Erythroblast (primary cell): ENCODE data around the gene LMF2.
A peak's percentile ranks its signal among the peaks of the same experiment; 100 is the strongest.

Experiments used
- DNase-seq, 2 experiments: peaks; one replicate each; lab custom pipeline; 2025; lab: John Stamatoyannopoulos, UW
- GATA1 ChIP-seq: IDR thresholded peaks from 2 replicates; pipeline ENCODE4 v1.6.1; 2011; ENCODE audit warnings: low read depth, mild to moderate bottlenecking, control low read depth, low read length, moderate library complexity
- POLR2A ChIP-seq: IDR thresholded peaks from 2 replicates; pipeline ENCODE4 v1.6.1; 2011; ENCODE audit warnings: mild to moderate bottlenecking, low read length

The LMF2 gene

DNA sequence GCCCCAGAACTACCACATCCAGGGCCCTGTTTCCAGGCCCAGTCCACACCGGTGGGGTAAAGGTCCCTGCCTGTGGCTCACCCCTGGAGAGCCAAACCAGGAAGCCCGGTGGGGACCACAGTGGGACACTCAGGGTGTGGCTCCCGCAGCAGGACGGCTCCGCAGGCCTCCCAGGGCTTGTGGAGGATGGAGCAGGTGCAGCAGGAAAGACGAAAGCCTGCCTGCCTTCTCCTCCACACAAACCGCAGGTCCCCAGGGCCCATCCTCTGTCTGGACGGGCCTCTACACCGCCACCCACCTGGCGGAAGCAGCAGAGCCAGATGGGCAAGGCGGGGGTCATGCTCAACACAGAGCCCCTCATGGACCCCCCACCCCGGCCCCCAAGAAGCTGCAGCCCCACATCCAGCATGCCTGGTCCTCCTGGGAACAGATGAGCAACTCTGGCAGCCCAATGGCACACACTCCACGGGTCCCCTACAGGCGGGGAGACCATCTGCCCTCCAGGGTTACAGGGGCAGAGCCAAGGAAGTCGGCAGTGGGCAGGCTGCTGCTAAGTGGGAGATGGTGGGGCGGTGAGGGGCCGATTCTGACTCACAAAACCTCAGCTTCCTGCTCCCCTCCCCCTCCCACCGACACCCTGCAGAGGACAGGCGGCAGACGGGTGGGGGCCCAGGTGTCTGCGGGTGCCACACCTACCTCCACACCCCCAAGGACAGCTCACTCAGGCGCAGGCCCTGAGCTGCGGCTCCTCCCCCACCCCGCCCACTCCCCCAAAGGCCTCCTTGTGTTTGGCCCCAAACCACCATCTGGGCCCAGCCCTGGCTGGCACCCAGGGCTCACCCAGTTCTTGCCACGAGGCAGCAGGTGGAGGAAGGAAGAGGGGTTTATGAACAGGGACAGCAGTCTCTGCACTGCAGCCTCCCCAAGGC is 37.9 kb downstream of the LMF2 start:
- TF ChIP-seq GATA1 (no peak), POLR2A (no peak)

DNA sequence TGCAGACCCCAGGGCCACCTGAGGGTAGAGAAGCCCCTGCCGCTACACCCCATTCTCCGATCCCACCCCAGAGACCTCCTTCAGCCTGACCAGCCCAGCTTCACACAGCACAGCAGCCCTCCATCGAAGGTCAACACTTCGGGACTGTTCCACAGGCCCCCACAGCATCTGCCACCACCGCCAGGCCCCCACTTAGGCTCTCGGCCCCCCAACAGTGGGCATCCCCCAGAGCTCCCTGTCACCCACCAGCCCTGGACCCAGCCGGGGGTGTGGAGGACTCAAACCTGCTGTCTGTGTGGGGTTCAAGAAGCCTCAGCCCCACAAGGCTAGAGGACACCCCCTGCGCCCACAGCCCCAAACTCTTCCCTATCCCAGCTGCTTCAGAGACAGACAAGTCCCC is 38.9 kb downstream of the LMF2 start:
- DNase-seq: no peak
- no peak for TF ChIP-seq GATA1
- TF ChIP-seq POLR2A: no peak

More for the DNA sequence above, 37.9 kb downstream of the LMF2 start:
- peak; percentile 37 to 44 for DNase-seq

DNA sequence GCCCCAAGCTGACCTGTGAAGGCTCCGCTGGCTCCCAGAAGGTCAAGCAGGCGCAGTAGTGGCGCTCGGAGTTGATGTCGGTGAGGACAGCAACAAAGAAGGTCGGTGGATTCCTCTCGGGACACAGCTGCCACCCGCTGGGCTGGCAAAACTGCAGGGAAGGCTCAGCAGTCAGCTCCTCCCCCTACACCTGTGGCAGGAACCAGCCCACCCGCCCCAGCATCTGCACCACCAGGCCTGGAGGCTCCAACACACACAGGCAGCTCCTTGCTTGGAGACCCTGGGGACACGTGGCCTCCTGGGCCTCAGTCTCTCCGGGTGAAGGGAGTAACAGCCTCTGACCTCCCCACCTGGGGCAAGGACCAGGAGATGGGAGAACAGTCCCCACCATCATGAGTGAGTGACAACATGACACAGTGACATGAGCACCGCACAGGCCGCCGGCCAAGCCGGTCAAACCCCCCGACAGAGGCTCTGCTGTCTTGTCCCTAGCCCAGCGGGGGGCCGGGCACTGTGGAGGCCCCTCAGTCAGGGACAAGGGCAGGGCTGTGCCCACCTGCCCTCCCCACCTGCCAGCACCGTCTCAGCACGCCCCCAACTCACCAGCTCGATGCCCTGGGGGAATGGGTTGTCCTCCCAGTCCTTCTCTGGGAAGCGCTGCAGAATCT is 39.6 kb downstream of the LMF2 start:
- no peak for DNase-seq

DNA sequence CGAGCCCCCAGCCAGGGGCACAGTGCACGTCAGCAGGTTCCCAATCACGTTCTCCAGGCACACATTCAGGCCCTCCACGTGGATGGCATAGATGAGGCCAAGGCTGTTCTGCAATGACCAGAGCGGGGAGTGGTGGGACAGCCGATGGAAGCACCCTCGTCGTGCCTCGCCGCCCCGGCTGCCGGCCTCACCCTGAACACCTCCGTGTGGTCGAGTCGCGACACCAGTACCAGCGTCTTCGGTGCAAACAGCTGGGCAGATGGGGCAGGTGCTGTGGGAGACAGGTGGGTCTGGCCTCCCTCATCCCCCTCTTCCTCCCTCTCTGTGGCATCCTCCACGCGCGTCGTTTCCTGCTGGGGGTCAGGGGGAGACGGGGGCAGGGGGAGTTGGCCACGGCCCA is 40.2 kb downstream of the LMF2 start:
- TF ChIP-seq POLR2A (no peak), GATA1 (no peak)
- no peak for DNase-seq

More for the DNA sequence above, 39.6 kb downstream of the LMF2 start:
- TF ChIP-seq POLR2A: no peak
- no peak for TF ChIP-seq GATA1

DNA sequence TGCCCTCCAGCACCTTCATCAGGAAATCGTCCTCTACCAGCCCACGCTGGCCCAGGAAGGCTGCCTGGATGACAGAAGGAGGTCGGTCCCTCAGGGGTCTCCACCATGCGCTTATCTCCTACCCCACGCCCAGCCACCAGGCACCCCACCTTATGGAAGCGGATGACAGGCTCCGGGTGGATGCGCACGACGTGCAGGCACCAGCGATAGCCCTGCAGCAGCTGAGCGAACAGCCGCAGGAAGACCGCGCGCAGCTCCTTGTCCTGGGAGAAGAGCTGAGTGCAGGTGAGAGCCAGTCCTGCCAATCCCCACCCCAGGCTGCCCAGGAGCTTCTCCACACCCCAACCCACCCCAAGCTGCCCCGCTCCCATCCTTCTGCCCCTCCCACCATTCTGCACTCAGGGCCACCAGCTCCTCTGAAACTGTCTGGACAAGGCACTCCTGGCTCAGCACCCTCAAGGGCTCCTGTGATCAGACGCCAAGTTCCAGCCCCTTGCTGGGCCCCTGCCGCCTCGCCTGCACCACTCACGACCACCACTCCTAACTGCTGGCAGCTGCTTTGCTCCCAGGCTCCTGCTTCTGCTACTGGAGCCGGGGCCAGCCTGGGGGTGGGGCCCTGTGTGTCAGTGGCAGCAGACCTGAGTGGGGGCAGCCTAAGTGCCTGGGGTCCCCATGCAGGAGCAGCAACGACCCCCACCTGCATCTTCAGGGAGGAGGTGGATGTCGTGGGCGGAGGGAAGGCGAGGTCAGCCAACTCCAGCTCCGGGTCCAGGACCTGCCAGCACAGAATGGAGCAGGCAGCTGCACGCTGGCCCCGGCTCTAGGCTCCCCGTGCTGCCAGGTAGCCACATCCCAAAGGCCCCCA is 42.2 kb downstream of the LMF2 start:
- DNase-seq: no peak
- TF ChIP-seq GATA1 (no peak), POLR2A (no peak)

GRCh38 chr22:50464451-50464850 is 43.1 kb downstream of the LMF2 start:
- no peak for TF ChIP-seq GATA1
- TF ChIP-seq POLR2A: no peak
- no peak for DNase-seq

DNA sequence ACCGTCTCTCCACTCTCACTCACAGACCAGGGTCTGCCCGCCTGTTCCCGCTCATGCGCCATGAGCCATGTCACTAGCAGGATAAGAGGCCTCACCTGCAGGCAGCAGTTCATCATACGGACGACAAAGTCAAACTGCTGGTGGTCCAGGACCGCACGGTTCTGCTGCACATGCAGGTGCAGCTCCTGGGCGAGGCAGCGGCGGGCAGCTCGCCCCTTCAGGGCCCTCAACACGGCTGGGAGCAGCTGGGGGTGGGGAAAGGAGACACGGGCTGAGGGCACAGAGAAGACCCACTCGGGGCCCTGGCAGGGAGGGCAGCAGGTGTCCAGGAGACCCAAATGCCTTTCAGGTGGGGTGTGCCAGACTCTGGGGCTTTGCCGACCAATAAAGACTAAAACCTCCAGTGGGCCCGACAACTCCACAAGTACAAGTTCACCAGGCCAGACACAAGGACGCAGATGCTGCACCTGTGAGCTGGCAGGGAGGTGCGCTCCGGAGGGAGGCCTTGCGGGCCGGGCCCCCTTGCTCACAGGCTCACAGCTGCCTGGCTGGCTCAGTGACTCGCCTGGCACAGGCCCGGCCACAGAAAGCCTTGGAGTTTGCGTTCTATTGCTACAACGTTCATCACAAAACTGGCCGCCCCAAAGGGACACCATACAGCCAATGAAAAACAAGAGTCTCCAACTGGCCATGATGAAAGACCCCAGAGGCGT is 44.2 kb downstream of the LMF2 start:
- no peak for TF ChIP-seq POLR2A
- no peak for TF ChIP-seq GATA1
- DNase-seq: no peak

- DNase-seq: no peak
- TF ChIP-seq POLR2A (no peak), GATA1 (no peak)
Observed at GRCh38 chr22:50461979-50462540, 45.4 kb downstream of the LMF2 start.

DNA sequence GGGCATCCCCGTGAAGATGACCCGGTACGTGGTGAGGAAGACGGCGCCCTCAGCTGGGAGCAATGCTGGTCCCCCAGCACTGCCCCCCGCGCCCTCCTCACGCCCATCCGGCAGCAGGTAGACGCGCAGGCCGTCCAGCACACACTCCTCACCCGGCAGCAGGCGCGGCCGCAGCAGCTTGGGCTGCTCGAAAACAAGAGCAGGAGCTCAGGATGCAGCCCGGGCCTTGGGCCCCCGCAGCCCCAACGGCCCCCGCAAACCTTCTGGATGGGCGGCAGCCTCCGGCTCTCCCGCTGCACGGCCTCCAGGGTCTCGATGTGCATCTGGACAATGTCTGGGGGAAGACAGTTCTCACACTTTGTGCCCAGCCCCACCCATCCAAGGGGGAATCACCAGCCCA is 46.0 kb downstream of the LMF2 start:
- no peak for DNase-seq
- TF ChIP-seq POLR2A (no peak), GATA1 (no peak)

GRCh38 chr22:50460938-50461337 is 46.6 kb downstream of the LMF2 start:
- no peak for DNase-seq
- TF ChIP-seq POLR2A: no peak
- no peak for TF ChIP-seq GATA1

GRCh38 chr22:50459496-50460140 is 47.9 kb downstream of the LMF2 start:
- TF ChIP-seq POLR2A: no peak
- no peak for TF ChIP-seq GATA1
- DNase-seq: peak in 1 of 2 experiments; percentile 21

- TF ChIP-seq POLR2A (no peak), GATA1 (no peak)
- DNase-seq: no peak
Observed at GRCh38 chr22:50459016-50459415, 48.5 kb downstream of the LMF2 start.

DNA sequence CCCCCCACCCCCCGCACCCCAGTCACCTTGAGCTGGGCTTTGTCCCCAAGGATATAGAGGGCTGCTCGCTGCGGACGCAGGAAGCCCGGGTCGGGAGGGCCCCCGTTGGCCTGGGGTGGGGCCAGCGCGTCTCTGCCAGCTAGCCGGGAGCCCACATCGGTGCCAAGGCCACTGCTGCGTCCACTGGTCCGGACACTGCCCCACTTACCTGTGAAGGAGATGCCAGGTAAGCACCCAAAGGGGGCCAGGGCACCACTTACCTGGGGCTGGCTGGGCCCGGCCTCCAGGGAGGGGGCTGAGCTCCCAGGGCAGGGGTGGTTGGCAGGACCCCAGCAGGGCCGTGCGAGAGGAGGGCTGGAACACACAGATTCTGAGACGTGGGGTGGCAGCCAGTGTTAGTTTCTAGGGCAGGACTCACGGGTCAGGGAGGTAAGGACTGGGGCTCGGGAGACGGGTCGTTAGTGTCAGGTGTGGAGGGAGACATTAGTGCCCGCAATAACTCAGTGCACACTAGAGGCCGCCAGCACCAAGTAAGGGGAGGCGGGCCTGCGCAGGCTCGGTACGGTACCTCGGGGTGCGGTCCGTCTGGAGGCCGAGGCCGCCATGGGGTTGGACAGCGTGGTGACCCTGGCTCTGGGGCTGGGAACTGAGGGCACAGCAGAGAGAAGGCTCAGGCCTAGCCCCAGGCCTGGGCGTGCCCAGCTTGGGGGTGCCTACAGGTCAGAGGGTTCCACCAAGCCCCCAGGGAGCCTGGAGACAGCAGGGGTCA is 50.9 kb downstream of the LMF2 start:
- DNase-seq: peak in 1 of 2 experiments; percentile 24
- TF ChIP-seq POLR2A: no peak
- TF ChIP-seq GATA1: no peak
